Adrenal gland (tissue), 5 donors: Measurements from ENCODE around the gene POLQ.

Source experiments
- CTCF ChIP-seq, 6 experiments: fragments of 450-650 bp in 4 of 6; fragments of 200-600 bp in 2 of 6; sonication (generic) in 1 of 6; IDR thresholded peaks; 1 replicate in 5 of 6; 2 replicates in 1 of 6; pipeline versions ENCODE4 v1.5.1 to v1.8.0; 2016 to 2021; ENCODE audit warnings: antibody characterized with exemption in 6 of 6, mild to moderate bottlenecking in 2 of 6, moderate library complexity in 1 of 6
- POLR2A ChIP-seq, 2 donors: fragments of 450-650 bp; IDR thresholded peaks; one replicate each; pipeline ENCODE4 v1.6.1; 2017; ENCODE audit warnings: antibody characterized with exemption in 2 of 2, mild to moderate bottlenecking in 2 of 2, moderate library complexity in 1 of 2
- donor health status: DM: no; HTN: no; CAD: no.

GRCh38 chr3:121496786-121497185 lies 49.0 kb downstream of the POLQ start:
- TF ChIP-seq CTCF (IDR thresholded peaks at IDR 0.05): no peak
- no peak for TF ChIP-seq POLR2A (IDR thresholded peaks at IDR 0.05)
